Mesothelial cell of epicardium (in vitro differentiated cells): ENCODE results near the gene DIS3L. TPM values are rescaled to one million over a fixed set of nuclear protein-coding genes. Genes with fewer than 3 reads are reported as not detected.

ENCODE experiments used
- DNase-seq, 2 experiments: peaks; one replicate each; pipeline ENCODE4 v3.0.0; 2021; ENCODE audit warnings: low spot score in 2 of 2; ENCODE audit not compliant: unreplicated experiment in 2 of 2
- H3K27ac Mint-ChIP-seq: 2 replicates; pipeline ENCODE4 v1.8.0; 2021; ENCODE audit warnings: mixed read lengths
- H3K27me3 Mint-ChIP-seq: 2 replicates; pipeline ENCODE4 v1.8.0; 2021; ENCODE audit warnings: low read depth, mixed read lengths
- H3K36me3 Mint-ChIP-seq: 2 replicates; pipeline ENCODE4 v1.8.0; 2021; ENCODE audit warnings: mixed read lengths
- H3K4me1 Mint-ChIP-seq: 2 replicates; pipeline ENCODE4 v1.8.0; 2021; ENCODE audit warnings: mixed read lengths
- H3K4me3 Mint-ChIP-seq: 2 replicates; pipeline ENCODE4 v1.8.0; 2021; ENCODE audit warnings: mild to moderate bottlenecking, moderate library complexity, mixed read lengths
- H3K9me3 Mint-ChIP-seq: 2 replicates; pipeline ENCODE4 v1.8.0; 2021; ENCODE audit warnings: mixed read lengths
- total RNA-seq: library from RNA; stranded (reverse); gene quantifications from 3 replicates; pipeline ENCODE4 v1.2.1, GENCODE V29; 2021
- TF ChIP-seq, protein P1 (sequence below): fragments of 200-600 bp; sonication (generic); IDR thresholded peaks from one replicate; pipeline ENCODE4 v1.5.0; 2021; ENCODE audit warnings: antibody characterized with exemption; ENCODE audit not compliant: unreplicated experiment

The DIS3L gene
- total RNA-seq, 1 donor from 2014 or later, result 34.7 TPM

DNA sequence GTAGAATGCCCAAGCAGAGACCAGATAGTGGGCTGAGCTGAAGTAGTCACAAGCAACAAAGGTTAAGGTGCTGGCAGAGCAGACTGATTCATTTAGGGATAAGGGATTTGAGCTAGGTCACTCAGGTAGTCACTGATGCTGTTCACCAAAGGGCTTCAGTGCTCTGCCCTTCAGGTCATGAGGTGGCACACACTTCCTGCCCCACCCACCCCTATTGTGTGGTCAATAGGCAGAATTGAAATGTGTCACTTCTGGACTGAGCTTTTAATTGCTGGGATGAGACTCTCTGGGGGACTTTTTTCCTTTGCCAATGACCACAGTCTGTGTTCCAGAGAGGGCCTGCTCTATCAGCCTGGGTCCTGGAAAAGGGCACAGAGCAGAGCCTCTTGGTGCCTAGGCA, 2.9 kb upstream of the DIS3L start:
- Mint-ChIP-seq H3K27ac (no peak overlapping the region), H3K27me3 (no peaks in the 10 kb centered on the region), H3K9me3 (no peaks in the 10 kb centered on the region), H3K4me3 (no peak overlapping the region), H3K4me1 (peaks cover 31% of the 10 kb centered on the region), H3K36me3 (no peaks in the 10 kb centered on the region)
- TF ChIP-seq, protein P1, sequence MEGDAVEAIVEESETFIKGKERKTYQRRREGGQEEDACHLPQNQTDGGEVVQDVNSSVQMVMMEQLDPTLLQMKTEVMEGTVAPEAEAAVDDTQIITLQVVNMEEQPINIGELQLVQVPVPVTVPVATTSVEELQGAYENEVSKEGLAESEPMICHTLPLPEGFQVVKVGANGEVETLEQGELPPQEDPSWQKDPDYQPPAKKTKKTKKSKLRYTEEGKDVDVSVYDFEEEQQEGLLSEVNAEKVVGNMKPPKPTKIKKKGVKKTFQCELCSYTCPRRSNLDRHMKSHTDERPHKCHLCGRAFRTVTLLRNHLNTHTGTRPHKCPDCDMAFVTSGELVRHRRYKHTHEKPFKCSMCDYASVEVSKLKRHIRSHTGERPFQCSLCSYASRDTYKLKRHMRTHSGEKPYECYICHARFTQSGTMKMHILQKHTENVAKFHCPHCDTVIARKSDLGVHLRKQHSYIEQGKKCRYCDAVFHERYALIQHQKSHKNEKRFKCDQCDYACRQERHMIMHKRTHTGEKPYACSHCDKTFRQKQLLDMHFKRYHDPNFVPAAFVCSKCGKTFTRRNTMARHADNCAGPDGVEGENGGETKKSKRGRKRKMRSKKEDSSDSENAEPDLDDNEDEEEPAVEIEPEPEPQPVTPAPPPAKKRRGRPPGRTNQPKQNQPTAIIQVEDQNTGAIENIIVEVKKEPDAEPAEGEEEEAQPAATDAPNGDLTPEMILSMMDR, result no peak
- no peak for DNase-seq

DNA sequence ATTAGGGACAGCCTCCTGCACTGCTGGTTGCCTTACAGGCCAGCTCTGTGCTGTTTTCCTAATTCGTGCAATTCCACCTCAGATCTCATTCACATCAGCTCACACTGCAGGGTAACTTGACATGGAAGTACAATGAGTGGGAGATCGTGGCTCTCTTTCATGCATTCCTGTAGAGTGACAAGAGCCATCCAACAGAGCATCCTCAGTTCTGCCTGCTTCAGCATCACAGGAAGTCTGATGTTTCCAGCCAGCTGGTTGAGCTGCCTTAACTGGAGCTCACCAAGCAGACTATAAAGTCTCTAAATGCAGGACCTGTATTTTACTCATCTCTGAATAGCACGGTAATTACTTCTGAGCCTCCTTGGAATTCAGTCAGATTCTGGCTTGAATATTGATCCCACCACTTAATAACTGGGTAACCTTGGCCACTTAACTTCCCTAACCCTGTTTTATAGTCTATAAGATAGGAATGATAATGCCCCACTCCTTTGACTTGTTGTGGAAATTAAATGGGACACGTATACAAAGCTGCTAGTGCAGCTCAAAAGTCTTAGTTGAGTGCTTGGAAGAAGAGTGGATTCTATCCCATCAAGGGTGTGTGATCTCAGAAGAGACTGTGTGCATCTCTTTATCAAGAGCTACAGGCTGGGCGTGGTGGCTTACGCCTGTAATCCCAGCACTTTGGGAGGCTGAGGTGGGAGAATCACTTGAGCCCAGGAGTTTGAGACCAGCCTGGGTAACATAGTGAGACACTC, 1.4 kb upstream of the DIS3L start:
- no peaks in the 10 kb centered on the region for H3K27me3 Mint-ChIP-seq
- no peaks in the 10 kb centered on the region for H3K9me3 Mint-ChIP-seq
- H3K36me3 Mint-ChIP-seq, result peaks cover 3% of the 10 kb centered on the region
- H3K4me3 Mint-ChIP-seq, result peak overlapping the region; percentile 67
- TF ChIP-seq, protein P1, result no peak
- DNase-seq, result no peak
- peaks cover 37% of the 10 kb centered on the region for H3K4me1 Mint-ChIP-seq
- H3K27ac Mint-ChIP-seq, result peak overlapping the region; percentile 87

DNA sequence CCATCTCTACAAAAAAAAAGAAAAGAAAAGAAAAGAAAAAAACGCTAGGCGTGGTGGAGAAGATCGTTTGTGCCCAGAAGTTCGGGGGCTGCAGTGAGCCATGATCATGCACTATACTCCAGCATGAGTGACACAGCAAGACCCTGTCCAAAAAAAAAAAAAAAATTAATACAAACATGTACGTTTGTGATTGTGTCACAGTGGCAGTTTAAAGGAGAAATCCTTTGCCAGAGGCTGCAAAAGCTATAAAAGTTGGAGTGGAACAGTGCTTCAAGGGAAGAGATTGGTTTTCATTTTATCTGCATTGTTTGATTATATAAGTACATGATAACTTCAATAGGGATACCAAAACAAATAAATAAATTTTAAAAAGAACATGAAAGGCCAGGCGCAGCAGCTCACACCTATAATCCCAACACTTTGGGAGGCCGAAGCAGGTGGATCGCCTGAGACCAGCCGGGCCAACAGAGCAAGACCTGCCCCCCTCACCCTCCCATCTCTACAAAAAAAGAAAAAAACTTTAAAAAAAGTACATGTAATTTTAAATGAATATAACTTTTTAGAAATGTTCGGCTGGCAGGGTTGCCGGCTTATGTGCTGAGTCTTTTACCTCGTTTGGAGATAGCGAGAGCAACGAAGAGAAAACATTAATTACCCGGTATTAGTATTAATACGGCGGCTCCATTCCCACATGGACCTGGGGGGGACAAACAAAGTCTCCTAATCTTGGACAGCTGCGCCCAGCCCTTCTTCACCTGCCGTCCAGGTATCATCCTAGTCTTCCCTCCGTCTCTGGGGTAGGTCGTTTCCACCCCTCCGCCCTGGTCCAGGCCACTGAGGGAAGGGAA, 573 bp upstream of the DIS3L start:
- peak overlapping the region; percentile 87 for H3K27ac Mint-ChIP-seq
- TF ChIP-seq, protein P1, result no peak
- no peaks in the 10 kb centered on the region for H3K9me3 Mint-ChIP-seq
- peak overlapping the region; percentile 67 for H3K4me3 Mint-ChIP-seq
- DNase-seq, result no peak
- H3K4me1 Mint-ChIP-seq, result peaks cover 34% of the 10 kb centered on the region
- no peaks in the 10 kb centered on the region for H3K27me3 Mint-ChIP-seq
- peaks cover 7% of the 10 kb centered on the region for H3K36me3 Mint-ChIP-seq

DNA sequence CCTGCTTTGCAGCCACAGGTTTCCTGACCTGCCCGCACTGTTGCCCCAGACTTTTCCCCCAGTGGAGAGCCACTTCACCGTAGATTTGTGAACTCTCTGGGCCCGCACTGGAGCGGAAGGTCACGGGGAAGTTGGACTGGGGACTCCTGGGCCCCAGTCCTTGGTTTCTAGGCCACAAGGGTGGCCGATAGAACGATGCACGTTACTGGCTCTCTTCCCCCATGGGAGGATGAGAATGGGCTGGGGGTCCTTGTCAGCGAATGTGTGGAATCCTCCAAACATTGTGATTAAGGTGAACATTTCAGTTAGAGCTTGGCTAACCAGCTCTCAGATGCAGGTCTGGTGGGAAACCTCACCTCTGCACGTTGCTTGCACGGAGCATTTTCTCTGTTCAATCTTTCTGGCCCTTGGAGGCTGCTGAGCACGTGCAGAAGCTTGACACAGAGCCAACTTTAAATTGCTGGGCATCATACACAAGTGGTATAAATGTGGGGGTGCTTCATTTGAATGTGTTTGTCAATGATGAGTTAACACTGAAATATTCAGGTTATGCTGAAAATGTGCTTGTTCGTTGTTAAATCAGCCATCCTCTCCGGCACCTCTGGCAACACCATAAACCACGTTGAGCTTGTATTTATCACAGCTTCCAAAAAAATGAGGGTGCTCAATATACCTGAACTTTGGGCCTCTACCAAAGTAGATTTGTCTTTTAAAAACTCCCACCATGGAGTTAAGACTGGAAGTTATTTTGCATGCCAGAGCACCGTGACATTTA, 976 bp downstream of the DIS3L start:
- H3K36me3 Mint-ChIP-seq, result peaks cover 16% of the 10 kb centered on the region
- no peaks in the 10 kb centered on the region for H3K27me3 Mint-ChIP-seq
- peak overlapping the region; percentile 76 for H3K4me3 Mint-ChIP-seq
- H3K27ac Mint-ChIP-seq, result peak overlapping the region; percentile 96
- no peak for DNase-seq
- TF ChIP-seq, protein P1, result no peak
- H3K4me1 Mint-ChIP-seq, result peaks cover 34% of the 10 kb centered on the region
- no peaks in the 10 kb centered on the region for H3K9me3 Mint-ChIP-seq

DNA sequence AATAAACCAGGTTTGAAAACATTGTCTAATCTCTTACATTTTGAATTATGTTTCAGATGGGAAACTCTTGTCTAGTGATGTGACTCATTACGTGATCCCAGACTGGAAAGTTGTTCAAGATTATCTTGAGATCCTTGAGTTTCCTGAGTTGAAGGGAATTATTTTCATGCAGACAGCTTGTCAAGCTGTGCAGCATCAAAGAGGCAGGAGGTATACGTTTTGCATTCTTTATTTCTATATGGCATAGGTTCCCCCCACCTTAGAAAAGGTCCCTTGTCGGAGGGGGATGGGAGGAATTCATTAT, 1.5 kb downstream of the DIS3L start:
- peak overlapping the region; percentile 96 for H3K27ac Mint-ChIP-seq
- H3K9me3 Mint-ChIP-seq, result no peaks in the 10 kb centered on the region
- H3K4me1 Mint-ChIP-seq, result peaks cover 34% of the 10 kb centered on the region
- peaks cover 18% of the 10 kb centered on the region for H3K36me3 Mint-ChIP-seq
- TF ChIP-seq, protein P1, result no peak
- H3K4me3 Mint-ChIP-seq, result peak overlapping the region; percentile 76
- H3K27me3 Mint-ChIP-seq, result no peaks in the 10 kb centered on the region
- DNase-seq, result no peak
